ENCODE measurements around the gene SLC35F4. TPM values are rescaled to one million over a fixed set of nuclear protein-coding genes. Genes with fewer than 3 reads are reported as not detected.
"Not testable (repeated sequence)": the region's sequence is repeated elsewhere in the genome, so short reads cannot be mapped to it uniquely, and the experiment has no call there.

Gene SLC35F4
- total RNA-seq, 1 donor from 2014 or later, result not detected

DNA sequence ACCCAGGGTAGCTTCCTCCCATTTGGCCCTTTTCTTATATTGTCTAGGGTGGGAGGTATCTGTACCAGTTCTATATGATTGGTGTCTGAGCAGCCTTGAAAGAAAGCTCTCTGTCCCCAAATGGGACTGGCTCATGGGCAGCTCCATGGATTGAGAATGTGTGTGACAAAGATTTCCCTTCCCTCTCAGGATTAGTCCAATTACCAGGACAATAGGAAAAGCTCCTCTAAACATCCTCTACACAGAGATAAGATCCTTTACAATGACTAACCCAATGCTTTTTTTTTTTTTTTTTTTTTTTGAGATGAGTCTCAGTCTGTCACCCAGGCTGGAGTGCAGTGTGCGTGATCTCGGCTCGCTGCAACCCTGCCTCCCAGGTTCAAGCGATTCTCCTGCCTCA is 112.1 kb downstream of the SLC35F4 start:
- intact Hi-C loops (cut with DNase I), result no loop called here
- TF ChIP-seq, protein P1, sequence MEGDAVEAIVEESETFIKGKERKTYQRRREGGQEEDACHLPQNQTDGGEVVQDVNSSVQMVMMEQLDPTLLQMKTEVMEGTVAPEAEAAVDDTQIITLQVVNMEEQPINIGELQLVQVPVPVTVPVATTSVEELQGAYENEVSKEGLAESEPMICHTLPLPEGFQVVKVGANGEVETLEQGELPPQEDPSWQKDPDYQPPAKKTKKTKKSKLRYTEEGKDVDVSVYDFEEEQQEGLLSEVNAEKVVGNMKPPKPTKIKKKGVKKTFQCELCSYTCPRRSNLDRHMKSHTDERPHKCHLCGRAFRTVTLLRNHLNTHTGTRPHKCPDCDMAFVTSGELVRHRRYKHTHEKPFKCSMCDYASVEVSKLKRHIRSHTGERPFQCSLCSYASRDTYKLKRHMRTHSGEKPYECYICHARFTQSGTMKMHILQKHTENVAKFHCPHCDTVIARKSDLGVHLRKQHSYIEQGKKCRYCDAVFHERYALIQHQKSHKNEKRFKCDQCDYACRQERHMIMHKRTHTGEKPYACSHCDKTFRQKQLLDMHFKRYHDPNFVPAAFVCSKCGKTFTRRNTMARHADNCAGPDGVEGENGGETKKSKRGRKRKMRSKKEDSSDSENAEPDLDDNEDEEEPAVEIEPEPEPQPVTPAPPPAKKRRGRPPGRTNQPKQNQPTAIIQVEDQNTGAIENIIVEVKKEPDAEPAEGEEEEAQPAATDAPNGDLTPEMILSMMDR (IDR thresholded peaks at IDR 0.05), result no peak
- no peak for ATAC-seq

GRCh38 chr14:57752142-57752695 is 113.7 kb downstream of the SLC35F4 start:
- H3K27ac ChIP-seq; H3K4me3 ChIP-seq; H3K9me3 ChIP-seq; H3K27me3 ChIP-seq (ENCODE audit: low read depth); H3K36me3 ChIP-seq; intact Hi-C loops (cut with DNase I); H3K4me1 ChIP-seq; DNase-seq: not testable (repeated sequence)
- peak; percentile 83 to 85 for ATAC-seq

More for the DNA sequence above, 112.1 kb downstream of the SLC35F4 start:
- H3K36me3 ChIP-seq, result no peaks in the 10 kb centered on the region
- no peaks in the 10 kb centered on the region for H3K4me1 ChIP-seq
- DNase-seq, result no peak
- no peaks in the 10 kb centered on the region for H3K9me3 ChIP-seq
- H3K27me3 ChIP-seq (ENCODE audit: low read depth), result no peaks in the 10 kb centered on the region
- no peak overlapping the region for H3K27ac ChIP-seq
- H3K4me3 ChIP-seq, result no peak overlapping the region

DNA sequence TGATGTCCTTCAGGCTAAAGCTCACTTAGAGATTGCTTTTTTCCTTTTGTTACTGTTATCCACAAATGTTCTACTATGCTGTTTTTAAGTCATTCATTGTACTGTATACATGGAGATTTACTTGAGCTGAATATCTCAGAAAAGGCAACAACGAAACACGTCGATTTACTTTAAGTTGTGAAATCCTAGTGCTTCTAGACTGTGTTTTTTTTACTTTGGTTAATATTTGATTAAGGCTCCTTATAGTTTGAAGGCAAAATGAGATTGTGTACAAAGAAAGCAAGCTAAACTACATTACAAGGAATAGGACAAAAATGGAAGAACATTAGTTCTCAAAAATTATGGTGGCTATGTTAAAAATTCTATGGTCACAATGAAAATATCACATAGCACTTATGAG is 114.5 kb downstream of the SLC35F4 start:
- peak; percentile 22 to 60 for ATAC-seq
- DNase-seq, result no peak
- Histone ChIP-seq H3K36me3 (no peaks in the 10 kb centered on the region), H3K4me3 (no peak overlapping the region), H3K27me3 (ENCODE audit: low read depth) (no peaks in the 10 kb centered on the region), H3K4me1 (no peaks in the 10 kb centered on the region), H3K27ac (no peak overlapping the region), H3K9me3 (no peaks in the 10 kb centered on the region)
- TF ChIP-seq, protein P1 (IDR thresholded peaks at IDR 0.05), result no peak
- intact Hi-C loops (cut with DNase I), result no loop called here

GRCh38 chr14:57749267-57749666 is 116.6 kb downstream of the SLC35F4 start:
- ATAC-seq (no peak), DNase-seq (no peak)
- intact Hi-C loops (cut with DNase I), result no loop called here
- H3K27ac ChIP-seq, result no peak overlapping the region
- no peak overlapping the region for H3K4me3 ChIP-seq
- TF ChIP-seq, protein P1 (IDR thresholded peaks at IDR 0.05), result no peak
- H3K27me3 ChIP-seq (ENCODE audit: low read depth), result no peaks in the 10 kb centered on the region
- no peaks in the 10 kb centered on the region for H3K36me3 ChIP-seq
- no peaks in the 10 kb centered on the region for H3K9me3 ChIP-seq
- H3K4me1 ChIP-seq, result no peaks in the 10 kb centered on the region

DNA sequence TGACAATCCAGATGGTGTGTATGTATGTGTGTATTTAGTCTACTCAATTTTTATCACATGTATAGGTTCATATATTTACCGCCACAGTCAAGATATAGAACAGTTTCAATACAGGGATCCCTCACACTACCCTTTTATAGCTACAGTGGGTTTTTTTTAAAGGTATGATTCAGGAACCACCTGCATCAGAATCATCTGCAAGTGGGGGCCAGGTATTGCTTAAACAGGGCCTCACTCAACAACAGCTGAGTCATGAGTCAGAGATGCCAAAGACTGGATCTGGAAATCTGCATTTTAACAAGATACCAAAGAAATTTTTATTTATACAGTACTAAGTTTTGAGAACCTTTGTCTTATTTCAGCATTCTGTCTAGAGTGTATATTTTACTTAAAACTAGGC is 117.6 kb downstream of the SLC35F4 start:
- no peak for ATAC-seq
- Histone ChIP-seq H3K9me3 (no peaks in the 10 kb centered on the region), H3K36me3 (no peaks in the 10 kb centered on the region), H3K27me3 (ENCODE audit: low read depth) (no peaks in the 10 kb centered on the region), H3K27ac (no peak overlapping the region), H3K4me3 (no peak overlapping the region), H3K4me1 (no peaks in the 10 kb centered on the region)
- DNase-seq, result no peak
- TF ChIP-seq, protein P1 (IDR thresholded peaks at IDR 0.05), result no peak
- intact Hi-C loops (cut with DNase I), result no loop called here

- Histone ChIP-seq H3K9me3 (no peaks in the 10 kb centered on the region), H3K27ac (no peak overlapping the region), H3K4me3 (no peak overlapping the region), H3K27me3 (ENCODE audit: low read depth) (no peaks in the 10 kb centered on the region), H3K36me3 (no peaks in the 10 kb centered on the region), H3K4me1 (no peaks in the 10 kb centered on the region)
- DNase-seq, result peak; percentile 50
- TF ChIP-seq, protein P1 (IDR thresholded peaks at IDR 0.05), result no peak
- intact Hi-C loops (cut with DNase I), result no loop called here
- peak; percentile 83 to 94 for ATAC-seq
Observed at GRCh38 chr14:57747036-57747435, 118.9 kb downstream of the SLC35F4 start.

Measured in lower lobe of right lung (tissue), 2 donors.